NCI-H69 (cell line): ENCODE results near the gene NAP1L4.

Source experiments
- DNase-seq: peaks from one replicate; lab custom pipeline; 2025; lab: John Stamatoyannopoulos, UW

NAP1L4 gene

GRCh38 chr11:2992234-2992996, at the start of gene NAP1L4:
TSS of gene NAP1L4 (minus strand) at chr11:2992329. CDS start at chr11:2979220, 13,109 bp downstream.
- DNase-seq, result peak; percentile 99

- no peak for DNase-seq
Measured at GRCh38 chr11:3040881-3041280, 48.8 kb upstream of the NAP1L4 start.

- no peak for DNase-seq
Measured at GRCh38 chr11:3037945-3038271, 45.8 kb upstream of the NAP1L4 start.

GRCh38 chr11:3037040-3037944, 45.2 kb upstream of the NAP1L4 start:
- DNase-seq, result peak; percentile 80

GRCh38 chr11:3036419-3036818, 44.3 kb upstream of the NAP1L4 start:
- DNase-seq, result no peak

- no peak for DNase-seq
Measured at GRCh38 chr11:3035333-3035732, 43.2 kb upstream of the NAP1L4 start.

- DNase-seq, result no peak
Measured at GRCh38 chr11:3030289-3031070, 38.4 kb upstream of the NAP1L4 start.

GRCh38 chr11:3028813-3029212, 36.7 kb upstream of the NAP1L4 start:
- no peak for DNase-seq

- no peak for DNase-seq
Measured at GRCh38 chr11:3026803-3027202, 34.7 kb upstream of the NAP1L4 start.

GRCh38 chr11:3022982-3023381, 30.9 kb upstream of the NAP1L4 start:
- no peak for DNase-seq

GRCh38 chr11:3022300-3022967, 30.3 kb upstream of the NAP1L4 start:
- DNase-seq, result no peak

- peak; percentile 76 for DNase-seq
Measured at GRCh38 chr11:3021125-3021524, 29.0 kb upstream of the NAP1L4 start.

GRCh38 chr11:3020011-3020410, 27.9 kb upstream of the NAP1L4 start:
- no peak for DNase-seq

- DNase-seq, result no peak
Measured at GRCh38 chr11:3018596-3018995, 26.5 kb upstream of the NAP1L4 start.

- no peak for DNase-seq
Measured at GRCh38 chr11:3016861-3017260, 24.7 kb upstream of the NAP1L4 start.

- DNase-seq, result no peak
Measured at GRCh38 chr11:3015796-3016195, 23.7 kb upstream of the NAP1L4 start.

- DNase-seq, result no peak
Measured at GRCh38 chr11:3014943-3015342, 22.8 kb upstream of the NAP1L4 start.

GRCh38 chr11:3014057-3014938, 22.2 kb upstream of the NAP1L4 start:
- no peak for DNase-seq

- DNase-seq, result no peak
Measured at GRCh38 chr11:3011891-3012885, 20.1 kb upstream of the NAP1L4 start.
